ENCODE measurements around the gene ZNF423. TPM values are rescaled to one million over a fixed set of nuclear protein-coding genes. Genes with fewer than 3 reads are reported as not detected.

The ZNF423 gene
- total RNA-seq, 1 donor from 2014 or later = 7.1 TPM

GRCh38 chr16:49869731-49870130 lies 13.8 kb upstream of the ZNF423 start:
- no peak for DNase-seq

GRCh38 chr16:49867796-49868668 lies 12.1 kb upstream of the ZNF423 start:
- no peak for DNase-seq

GRCh38 chr16:49867234-49867633 lies 11.3 kb upstream of the ZNF423 start:
- DNase-seq = no peak

- DNase-seq = no peak
These were observed 10.7 kb upstream of the ZNF423 start for GRCh38 chr16:49866595-49867071.

GRCh38 chr16:49862694-49863093 lies 6.8 kb upstream of the ZNF423 start:
- no peak for DNase-seq

GRCh38 chr16:49861299-49861698 lies 5.4 kb upstream of the ZNF423 start:
- DNase-seq = no peak

GRCh38 chr16:49860593-49860992 lies 4.7 kb upstream of the ZNF423 start:
- DNase-seq = no peak

- DNase-seq = peak; percentile 64
These were observed 3.4 kb upstream of the ZNF423 start for GRCh38 chr16:49859125-49859811.

GRCh38 chr16:49858200-49859124 lies 2.5 kb upstream of the ZNF423 start:
- DNase-seq = peak; percentile 59

GRCh38 chr16:49857423-49858181 lies 1.7 kb upstream of the ZNF423 start:
- peak; percentile 77 for DNase-seq

- peak; percentile 92 for DNase-seq
These were observed 889 bp upstream of the ZNF423 start for GRCh38 chr16:49856672-49857330.

- DNase-seq = peak; percentile 82
These were observed 561 bp downstream of the ZNF423 start for GRCh38 chr16:49855280-49855821.

GRCh38 chr16:49854796-49855203 lies 1.1 kb downstream of the ZNF423 start:
- no peak for DNase-seq

- DNase-seq = peak; percentile 45
These were observed 1.6 kb downstream of the ZNF423 start for GRCh38 chr16:49854188-49854795.

GRCh38 chr16:49852279-49852678 lies 3.6 kb downstream of the ZNF423 start:
- DNase-seq = no peak

- DNase-seq = peak; percentile 50
These were observed 4.5 kb downstream of the ZNF423 start for GRCh38 chr16:49851468-49851787.

- DNase-seq = peak; percentile 28
These were observed 5.1 kb downstream of the ZNF423 start for GRCh38 chr16:49850558-49851467.

- DNase-seq = no peak
These were observed 6.2 kb downstream of the ZNF423 start for GRCh38 chr16:49849754-49850108.

GRCh38 chr16:49849037-49849753 lies 6.7 kb downstream of the ZNF423 start:
- no peak for DNase-seq
